Measurements from ENCODE around the gene PLEKHA6. TPM values are rescaled to one million over a fixed set of nuclear protein-coding genes. Genes with fewer than 3 reads are reported as not detected.

The PLEKHA6 gene
- total and polyA plus RNA-seq, 2 of the 8 experiments (the other 6 are each of a cell fraction or from before 2014, with no cell fraction given) = 4.8 to 20.2 TPM

DNA sequence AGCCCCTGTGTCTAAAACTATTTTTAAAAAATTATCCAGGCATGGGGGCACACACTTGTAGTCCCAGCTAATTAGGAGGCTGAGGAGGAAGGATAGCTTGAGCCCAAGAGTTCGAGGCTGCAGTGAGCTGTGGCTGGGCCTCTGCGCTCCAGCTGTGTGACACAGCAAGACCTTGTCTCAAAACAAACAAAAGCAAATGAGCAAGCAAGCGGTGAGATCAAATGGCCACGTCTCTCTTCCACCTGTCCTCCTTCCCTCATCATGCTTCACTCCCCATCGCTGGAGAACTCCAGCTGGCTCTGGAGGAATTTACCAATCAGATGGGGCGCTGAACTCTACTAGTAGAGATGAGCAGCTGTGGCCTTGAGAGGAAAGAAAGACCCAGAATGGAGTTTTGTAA is 179.6 kb downstream of the PLEKHA6 start:
- CTCF ChIA-PET (ENCODE audit: partially characterized antibody) = interaction anchor here (1.1 to 10.6 kb wide), 9 partner anchors 11 to 309 kb away, joined by 3 to 106 read pairs (median 6); no protein-coding TSS in a partner anchor
- WGBS, 2 experiments (ENCODE audit: extremely low coverage in 1 of 2, insufficient coverage in 1 of 2, insufficient read length in 1 of 2, insufficient replicate concordance in 2 of 2, low coverage in 1 of 2, low lambda C conversion rate in 2 of 2, missing lambda C conversion rate in 1 of 2) = 80% methylated on average over 6 of the region's 6 CpGs; no CpG with 5 or more reads in 1 of the 2 experiments
- H3K9me3 ChIP-seq (ENCODE audit: insufficient read depth in 2 of 2, low read depth in 1 of 2, low read length in 1 of 2) = no peaks in the 10 kb centered on the region

More for the DNA sequence above, 179.6 kb downstream of the PLEKHA6 start:
- Histone ChIP-seq H3K79me2 (ENCODE audit: control insufficient read depth in 1 of 2, insufficient read depth in 2 of 2, low read length in 2 of 2) (no peaks in the 10 kb centered on the region), H3K56ac (replicated peaks; ENCODE audit: insufficient read length, low read depth, low read length) (no peak overlapping the region), H3K14ac (ENCODE audit: insufficient read length) (no peak overlapping the region), H3K23ac (ENCODE audit: insufficient read length) (no peak overlapping the region), H2BK120ac (replicated peaks; ENCODE audit: low read depth, low read length) (no peak overlapping the region), H3K4me1 (replicated peaks in 1 of 4; ENCODE audit: control insufficient read depth in 3 of 4, insufficient read depth in 4 of 4, low read length in 3 of 4) (no peaks in the 10 kb centered on the region), H3K36me3 (ENCODE audit: control insufficient read depth in 2 of 4, insufficient read depth in 4 of 4, low read length in 3 of 4) (no peaks in the 10 kb centered on the region), H3K23me2 (ENCODE audit: low read depth, low read length) (no peaks in the 10 kb centered on the region), H4K8ac (ENCODE audit: extremely low read depth, insufficient read depth, low read length) (no peak overlapping the region), H2BK12ac (ENCODE audit: low read depth, low read length) (no peak overlapping the region), H3K4me3 (ENCODE audit: extremely low read depth in 1 of 4, insufficient read depth in 2 of 4, low read depth in 3 of 4, low read length in 4 of 4) (no peak overlapping the region), H4K5ac (ENCODE audit: insufficient read length, low read depth, low read length) (no peak overlapping the region), H2BK15ac (ENCODE audit: low read length) (no peak overlapping the region), H4K91ac (replicated peaks; ENCODE audit: insufficient read length, low read length) (no peak overlapping the region), H3K79me1 (ENCODE audit: low read depth, low read length) (no peaks in the 10 kb centered on the region), H3K18ac (ENCODE audit: extremely low read depth, low read length) (no peak overlapping the region), H3K27me3 (replicated peaks in 1 of 4; ENCODE audit: control insufficient read depth in 3 of 4, extremely low read depth in 1 of 4, insufficient read depth in 3 of 4, low read length in 3 of 4) (0 out of 7 replicates have a peak, but pooled peaks cover 0 to 2% (median 0%) of the 10 kb centered on the region in 4 experiments), H2AK5ac (ENCODE audit: low read depth, low read length) (no peak overlapping the region), H2AFZ (ENCODE audit: low read length) (no peak overlapping the region), H3K9ac (replicated peaks in 1 of 4; ENCODE audit: extremely low read depth in 1 of 4, low read depth in 3 of 4, low read length in 3 of 4) (no peak overlapping the region), H2BK5ac (ENCODE audit: low read depth, low read length) (no peak overlapping the region), H4K20me1 (replicated peaks in 1 of 2; ENCODE audit: control insufficient read depth in 1 of 2, insufficient read depth in 2 of 2, low read length in 2 of 2) (no peaks in the 10 kb centered on the region), H2BK20ac (ENCODE audit: low read length) (no peak overlapping the region), H3K4me2 (ENCODE audit: insufficient read depth in 1 of 2, low read depth in 2 of 2, low read length in 2 of 2) (no peak overlapping the region), H3K4ac (replicated peaks; ENCODE audit: insufficient read length, low read depth, low read length) (no peak overlapping the region), H3K27ac (ENCODE audit: low read depth, low read length) (no peak overlapping the region)
- no peak for DNase-seq (ENCODE audit: low read depth in 1 of 2, low spot score in 2 of 2)
- FAIRE-seq = no peak
- no peak for TF ChIP-seq ZNF274 (IDR thresholded peaks at IDR 0.05; ENCODE audit: borderline replicate concordance, extremely low read depth, low read length)
- TF ChIP-seq RXRA (IDR thresholded peaks at IDR 0.05; ENCODE audit: insufficient read depth, low read depth, low read length) = no peak
- no peak for TF ChIP-seq SAP30 (IDR thresholded peaks at IDR 0.05; ENCODE audit: insufficient read depth, insufficient replicate concordance, low read length)
- no peak for TF ChIP-seq YY1 (IDR thresholded peaks at IDR 0.05; ENCODE audit: low read depth, low read length)
- TF ChIP-seq HDAC2 (IDR thresholded peaks at IDR 0.05; ENCODE audit: borderline replicate concordance in 1 of 2, low read depth in 2 of 2, low read length in 2 of 2) = no peak
- no peak for TF ChIP-seq GTF2F1 (IDR thresholded peaks at IDR 0.05; ENCODE audit: borderline replicate concordance, low read depth, low read length)
- no peak for TF ChIP-seq KDM4A (IDR thresholded peaks at IDR 0.05; ENCODE audit: low read depth, low read length, severe bottlenecking)
- no peak for TF ChIP-seq EGR1 (IDR thresholded peaks at IDR 0.05; ENCODE audit: borderline replicate concordance, low read depth, low read length)
- TF ChIP-seq CHD1 (IDR thresholded peaks at IDR 0.05; ENCODE audit: low read depth, low read length) = no peak
- TF ChIP-seq SRF (IDR thresholded peaks at IDR 0.05; ENCODE audit: low read depth, low read length) = no peak
- POLR2A ChIA-PET (ENCODE audit: partially characterized antibody) = interaction anchor here (1.3 kb wide), 1 partner anchor 10 kb away, joined by 4 read pairs; no protein-coding TSS in a partner anchor
